ENCODE data around the gene TMPRSS11D.

DNA sequence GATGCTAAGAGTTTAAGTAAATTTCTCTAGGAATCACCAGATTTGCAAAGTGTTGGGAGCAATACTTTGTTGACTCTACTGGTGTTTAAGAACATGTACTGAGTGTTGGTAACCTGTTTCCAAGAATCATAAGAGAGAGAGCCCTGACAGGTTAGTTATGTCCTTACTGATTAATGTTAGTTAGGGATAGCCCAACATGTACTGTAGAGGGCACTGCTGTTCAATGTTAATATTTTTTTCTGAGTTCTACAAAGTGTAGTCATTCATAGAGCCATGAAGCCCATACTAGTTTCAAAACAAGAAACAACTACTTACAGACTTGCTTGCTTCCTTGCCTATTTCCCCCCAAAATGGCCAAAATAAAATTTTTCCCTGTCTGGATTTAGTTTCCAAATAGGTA lies 11.9 kb downstream of the TMPRSS11D start:
- TF ChIP-seq, protein P1, sequence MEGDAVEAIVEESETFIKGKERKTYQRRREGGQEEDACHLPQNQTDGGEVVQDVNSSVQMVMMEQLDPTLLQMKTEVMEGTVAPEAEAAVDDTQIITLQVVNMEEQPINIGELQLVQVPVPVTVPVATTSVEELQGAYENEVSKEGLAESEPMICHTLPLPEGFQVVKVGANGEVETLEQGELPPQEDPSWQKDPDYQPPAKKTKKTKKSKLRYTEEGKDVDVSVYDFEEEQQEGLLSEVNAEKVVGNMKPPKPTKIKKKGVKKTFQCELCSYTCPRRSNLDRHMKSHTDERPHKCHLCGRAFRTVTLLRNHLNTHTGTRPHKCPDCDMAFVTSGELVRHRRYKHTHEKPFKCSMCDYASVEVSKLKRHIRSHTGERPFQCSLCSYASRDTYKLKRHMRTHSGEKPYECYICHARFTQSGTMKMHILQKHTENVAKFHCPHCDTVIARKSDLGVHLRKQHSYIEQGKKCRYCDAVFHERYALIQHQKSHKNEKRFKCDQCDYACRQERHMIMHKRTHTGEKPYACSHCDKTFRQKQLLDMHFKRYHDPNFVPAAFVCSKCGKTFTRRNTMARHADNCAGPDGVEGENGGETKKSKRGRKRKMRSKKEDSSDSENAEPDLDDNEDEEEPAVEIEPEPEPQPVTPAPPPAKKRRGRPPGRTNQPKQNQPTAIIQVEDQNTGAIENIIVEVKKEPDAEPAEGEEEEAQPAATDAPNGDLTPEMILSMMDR (IDR thresholded peaks at IDR 0.05; ENCODE audit: insufficient read depth, low read length, poor library complexity, severe bottlenecking) = no peak
- no peak for TF ChIP-seq EZH2phosphoT487 (conservative IDR thresholded peaks at IDR 0.05; ENCODE audit: low read length)
